Neural progenitor cell (in vitro differentiated cells): Measurements from ENCODE around the gene PRICKLE2. TPM values are rescaled to one million over a fixed set of nuclear protein-coding genes. Genes with fewer than 3 reads are reported as not detected.

ENCODE experiments used
- DNase-seq: peaks from one replicate; pipeline ENCODE4 v3.0.0-alpha.2; 2016; ENCODE audit warnings: low spot score
- H2AFZ ChIP-seq: fragments of 200-600 bp; sonication (generic); replicated peaks from 2 replicates; pipeline ENCODE4 v1.6.1; 2016; ENCODE audit warnings: antibody characterized with exemption
- H3F3A ChIP-seq: fragments of 200-600 bp; sonication (generic); 2 replicates; pipeline ENCODE4 v1.6.1; 2016; ENCODE audit warnings: antibody characterized with exemption, low read depth
- H3K27ac ChIP-seq: fragments of 200-600 bp; sonication (generic); 2 replicates; pipeline ENCODE4 v1.5.1; 2016; ENCODE audit warnings: mild to moderate bottlenecking
- H3K27me3 ChIP-seq: fragments of 200-600 bp; sonication (generic); 2 replicates; pipeline ENCODE4 v1.6.1; 2016; ENCODE audit warnings: mild to moderate bottlenecking, moderate library complexity
- H3K36me3 ChIP-seq: fragments of 200-600 bp; sonication (generic); 2 replicates; pipeline ENCODE4 v1.5.1; 2016
- H3K4me1 ChIP-seq: fragments of 200-600 bp; sonication (generic); 2 replicates; pipeline ENCODE4 v1.6.1; 2016; ENCODE audit warnings: mixed run types
- H3K4me2 ChIP-seq: fragments of 200-600 bp; sonication (generic); 2 replicates; pipeline ENCODE4 v1.6.1; 2016
- H3K4me3 ChIP-seq: fragments of 200-600 bp; sonication (generic); 2 replicates; pipeline ENCODE4 v1.5.1; 2016
- H3K79me2 ChIP-seq: fragments of 200-600 bp; sonication (generic); 2 replicates; pipeline ENCODE4 v1.6.1; 2016; ENCODE audit warnings: low read depth
- H3K9ac ChIP-seq: fragments of 200-600 bp; sonication (generic); 2 replicates; pipeline ENCODE4 v1.6.1; 2016
- H3K9me3 ChIP-seq: fragments of 200-600 bp; sonication (generic); 2 replicates; pipeline ENCODE4 v1.5.1; 2016; ENCODE audit warnings: low read depth
- H4K20me1 ChIP-seq: fragments of 200-600 bp; sonication (generic); 2 replicates; pipeline ENCODE4 v1.6.1; 2016; ENCODE audit warnings: low read depth
- H3K27ac Mint-ChIP-seq: 3 replicates; pipeline ENCODE4 v1.8.0; 2021; ENCODE audit warnings: mixed read lengths
- H3K27me3 Mint-ChIP-seq: 2 replicates; pipeline ENCODE4 v1.8.0; 2022; ENCODE audit warnings: low read depth, mild to moderate bottlenecking, inconsistent platforms, moderate library complexity, mixed read lengths; ENCODE audit not compliant: insufficient read depth
- H3K36me3 Mint-ChIP-seq: 3 replicates; pipeline ENCODE4 v1.8.0; 2021; ENCODE audit warnings: mixed read lengths
- H3K4me1 Mint-ChIP-seq: 3 replicates; pipeline ENCODE4 v1.8.0; 2021; ENCODE audit warnings: mixed read lengths
- H3K4me3 Mint-ChIP-seq: 3 replicates; pipeline ENCODE4 v1.8.0; 2021; ENCODE audit warnings: mild to moderate bottlenecking, moderate library complexity, mixed read lengths
- H3K9me3 Mint-ChIP-seq: 3 replicates; pipeline ENCODE4 v1.8.0; 2020; ENCODE audit warnings: mixed read lengths
- EZH2 ChIP-seq: fragments of 200-600 bp; sonication (generic); IDR thresholded peaks from 2 replicates; pipeline ENCODE4 v1.6.1; 2017; ENCODE audit warnings: antibody characterized with exemption, mild to moderate bottlenecking, moderate library complexity
- EZH2phosphoT487 ChIP-seq: fragments of 200-600 bp; sonication (generic); IDR thresholded peaks from 2 replicates; pipeline ENCODE4 v1.6.1; 2017; ENCODE audit warnings: antibody characterized with exemption
- total RNA-seq: library from RNA; depleted of rRNA; stranded (reverse); fragments of >200 nt; gene quantifications from 2 replicates; pipeline ENCODE4 v1.2.3, GENCODE V29; 2015; ENCODE audit warnings: low replicate concordance
- TF ChIP-seq, protein P1 (sequence below): fragments of 200-600 bp; sonication (generic); IDR thresholded peaks from 2 replicates; pipeline ENCODE4 v1.5.1; 2017; ENCODE audit warnings: antibody characterized with exemption, mild to moderate bottlenecking

Gene PRICKLE2
- total RNA-seq, 1 donor from 2014 or later, result 11.5 TPM

DNA sequence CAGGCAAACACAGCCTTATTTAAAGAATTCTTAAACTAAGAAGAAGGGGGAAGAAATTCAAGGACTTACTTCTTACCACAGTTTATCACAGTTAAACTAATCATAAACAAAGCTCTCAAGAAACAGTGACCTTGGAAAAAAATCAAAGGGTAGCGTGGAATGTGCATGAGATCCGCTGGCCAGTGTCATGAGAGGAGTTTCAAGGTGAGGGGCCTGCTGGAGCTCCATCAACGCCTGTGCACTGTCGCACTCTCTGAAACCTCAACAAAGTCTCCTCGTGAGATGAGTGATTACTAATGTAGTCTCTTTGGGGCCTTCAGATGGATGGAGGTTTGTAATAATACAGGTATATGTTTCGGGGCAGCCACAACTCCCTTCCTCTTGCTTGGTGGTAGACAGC, 28.4 kb upstream of the PRICKLE2 start:
- Histone ChIP-seq H3K4me3 (no peak overlapping the region), H3K27me3 (no peaks in the 10 kb centered on the region), H3K9me3 (no peaks in the 10 kb centered on the region), H3F3A (no peaks in the 10 kb centered on the region), H2AFZ (no peak overlapping the region), H3K79me2 (no peaks in the 10 kb centered on the region), H3K27ac (no peak overlapping the region), H3K9ac (no peak overlapping the region), H3K36me3 (no peaks in the 10 kb centered on the region), H4K20me1 (no peaks in the 10 kb centered on the region), H3K4me2 (no peak overlapping the region), H3K4me1 (no peaks in the 10 kb centered on the region)
- Mint-ChIP-seq H3K4me3 (no peak overlapping the region), H3K9me3 (no peaks in the 10 kb centered on the region), H3K36me3 (no peaks in the 10 kb centered on the region), H3K4me1 (no peaks in the 10 kb centered on the region), H3K27ac (no peak overlapping the region), H3K27me3 (peaks cover 3% of the 10 kb centered on the region)
- TF ChIP-seq EZH2phosphoT487 (no peak), EZH2 (no peak)
- TF ChIP-seq, protein P1, sequence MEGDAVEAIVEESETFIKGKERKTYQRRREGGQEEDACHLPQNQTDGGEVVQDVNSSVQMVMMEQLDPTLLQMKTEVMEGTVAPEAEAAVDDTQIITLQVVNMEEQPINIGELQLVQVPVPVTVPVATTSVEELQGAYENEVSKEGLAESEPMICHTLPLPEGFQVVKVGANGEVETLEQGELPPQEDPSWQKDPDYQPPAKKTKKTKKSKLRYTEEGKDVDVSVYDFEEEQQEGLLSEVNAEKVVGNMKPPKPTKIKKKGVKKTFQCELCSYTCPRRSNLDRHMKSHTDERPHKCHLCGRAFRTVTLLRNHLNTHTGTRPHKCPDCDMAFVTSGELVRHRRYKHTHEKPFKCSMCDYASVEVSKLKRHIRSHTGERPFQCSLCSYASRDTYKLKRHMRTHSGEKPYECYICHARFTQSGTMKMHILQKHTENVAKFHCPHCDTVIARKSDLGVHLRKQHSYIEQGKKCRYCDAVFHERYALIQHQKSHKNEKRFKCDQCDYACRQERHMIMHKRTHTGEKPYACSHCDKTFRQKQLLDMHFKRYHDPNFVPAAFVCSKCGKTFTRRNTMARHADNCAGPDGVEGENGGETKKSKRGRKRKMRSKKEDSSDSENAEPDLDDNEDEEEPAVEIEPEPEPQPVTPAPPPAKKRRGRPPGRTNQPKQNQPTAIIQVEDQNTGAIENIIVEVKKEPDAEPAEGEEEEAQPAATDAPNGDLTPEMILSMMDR, result no peak
- no peak for DNase-seq

DNA sequence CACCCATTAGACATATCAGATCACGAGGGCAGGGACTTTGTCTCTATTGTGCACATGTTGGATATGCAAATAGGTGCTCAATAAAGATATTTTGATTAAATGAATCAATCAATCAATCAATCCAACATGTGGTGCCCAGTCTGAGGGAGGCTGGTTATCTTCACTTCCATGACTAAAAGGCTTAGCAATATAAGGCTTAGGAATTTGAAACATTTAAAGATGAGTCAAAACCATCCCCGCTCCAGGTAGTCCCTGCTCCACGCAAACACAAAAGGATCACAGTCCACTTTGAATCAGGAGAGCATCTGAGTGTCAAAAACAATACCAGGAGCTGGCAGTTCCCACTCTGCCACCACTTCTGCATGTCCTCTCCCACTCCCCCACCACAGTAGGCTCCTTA, 25.8 kb upstream of the PRICKLE2 start:
- no peak overlapping the region for H3K4me3 ChIP-seq
- no peaks in the 10 kb centered on the region for H3K36me3 Mint-ChIP-seq
- H3K36me3 ChIP-seq, result no peaks in the 10 kb centered on the region
- no peaks in the 10 kb centered on the region for H3K9me3 Mint-ChIP-seq
- H4K20me1 ChIP-seq, result no peaks in the 10 kb centered on the region
- no peaks in the 10 kb centered on the region for H3K4me1 ChIP-seq
- H3K27me3 ChIP-seq, result no peaks in the 10 kb centered on the region
- no peaks in the 10 kb centered on the region for H3K4me1 Mint-ChIP-seq
- H2AFZ ChIP-seq, result no peak overlapping the region
- TF ChIP-seq, protein P1, result no peak
- no peak for TF ChIP-seq EZH2phosphoT487
- TF ChIP-seq EZH2, result no peak
- DNase-seq, result no peak
- H3K4me2 ChIP-seq, result no peak overlapping the region
- H3K9ac ChIP-seq, result no peak overlapping the region
- no peak overlapping the region for H3K4me3 Mint-ChIP-seq
- no peak overlapping the region for H3K27ac Mint-ChIP-seq
- H3K79me2 ChIP-seq, result no peaks in the 10 kb centered on the region
- H3K9me3 ChIP-seq, result no peaks in the 10 kb centered on the region
- H3K27me3 Mint-ChIP-seq, result peaks cover 2% of the 10 kb centered on the region
- no peaks in the 10 kb centered on the region for H3F3A ChIP-seq
- no peak overlapping the region for H3K27ac ChIP-seq

DNA sequence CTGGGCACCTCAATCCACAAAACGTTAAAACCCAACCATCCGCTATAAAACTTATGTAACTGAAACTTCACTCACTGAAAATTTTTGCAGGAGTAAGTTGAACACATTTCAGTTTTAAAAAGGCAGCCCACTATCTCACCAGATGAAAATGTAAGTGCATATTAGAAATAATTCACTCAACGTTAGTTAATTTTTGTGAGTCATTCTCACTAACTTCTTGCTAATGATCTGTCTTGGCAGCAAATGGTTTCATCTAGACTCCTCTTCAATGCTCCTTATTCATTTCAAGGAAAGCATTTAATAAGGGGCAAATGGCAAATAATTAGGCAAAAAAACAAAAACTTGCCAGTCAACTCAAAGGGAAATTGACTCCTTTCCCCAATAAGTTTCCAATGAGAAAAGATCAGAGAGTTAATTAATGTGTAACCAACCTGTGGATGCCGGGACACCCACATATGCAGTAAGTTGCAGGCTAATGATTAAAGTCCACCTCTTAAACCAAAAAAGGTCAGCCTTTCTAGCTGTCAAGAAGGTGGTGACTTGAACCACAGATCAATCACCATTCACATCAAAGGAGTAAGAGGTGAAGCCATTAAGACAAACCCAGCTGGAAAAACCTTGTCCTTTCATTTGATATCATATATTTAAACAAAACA, 22.9 kb upstream of the PRICKLE2 start:
- TF ChIP-seq, protein P1, result no peak
- TF ChIP-seq EZH2 (no peak), EZH2phosphoT487 (no peak)

More for the DNA sequence above, 22.9 kb upstream of the PRICKLE2 start:
- Histone ChIP-seq H3K4me3 (no peak overlapping the region), H3K27ac (no peak overlapping the region), H3K79me2 (no peaks in the 10 kb centered on the region), H3K36me3 (no peaks in the 10 kb centered on the region), H3K9ac (no peak overlapping the region), H3K4me2 (no peak overlapping the region), H3K27me3 (no peaks in the 10 kb centered on the region), H3K4me1 (peaks cover 7% of the 10 kb centered on the region), H3K9me3 (no peaks in the 10 kb centered on the region), H3F3A (no peaks in the 10 kb centered on the region), H4K20me1 (no peaks in the 10 kb centered on the region), H2AFZ (no peak overlapping the region)
- DNase-seq, result no peak
- Mint-ChIP-seq H3K27me3 (peaks cover 2% of the 10 kb centered on the region), H3K4me3 (no peak overlapping the region), H3K27ac (no peak overlapping the region), H3K36me3 (no peaks in the 10 kb centered on the region), H3K4me1 (no peaks in the 10 kb centered on the region), H3K9me3 (no peaks in the 10 kb centered on the region)
